Measurements from ENCODE around the gene ZIM2. TPM values are rescaled to one million over a fixed set of nuclear protein-coding genes. Genes with fewer than 3 reads are reported as not detected.

The ZIM2 gene
- total and polyA plus RNA-seq, 9 of the 15 experiments (the other 6 are each of a cell fraction or from before 2014, with no cell fraction given), result not detected

- H4K20me1 ChIP-seq (replicated peaks; ENCODE audit: control insufficient read depth, insufficient read depth, low read length), result no peaks in the 10 kb centered on the region
- no peak for DNase-seq (ENCODE audit: extremely low read depth in 1 of 4, low spot score in 3 of 4)
- 0% methylated on average over 5 of the region's 5 CpGs for WGBS (ENCODE audit: insufficient coverage, low coverage, missing lambda C conversion rate)
- no peak overlapping the region for H2AFZ ChIP-seq (ENCODE audit: low read depth, low read length)
- ChIA-PET CTCF (ENCODE audit: low intra/inter-chr PET ratio) (no interaction called here), POLR2A (no interaction called here)
- in situ Hi-C loops (cut with MboI) (no loop called here), intact Hi-C loops (cut with micrococcal nuclease) (no loop called here)
- no peak for TF ChIP-seq CAMTA2 (CRISPR knock-in tag; conservative IDR thresholded peaks at IDR 0.05)
- TF ChIP-seq ZNF324 (CRISPR knock-in tag; IDR thresholded peaks at IDR 0.05), result no peak
- no peak for TF ChIP-seq ZBTB17 (CRISPR knock-in tag; IDR thresholded peaks at IDR 0.05)
- no peak for TF ChIP-seq CEBPB (tag; IDR thresholded peaks at IDR 0.05)
- no peak for TF ChIP-seq ATF4 (CRISPR knock-in tag; IDR thresholded peaks at IDR 0.05)
- TF ChIP-seq NR3C1 (CRISPR knock-in tag; IDR thresholded peaks at IDR 0.05), result no peak
- TF ChIP-seq HOXB6 (CRISPR knock-in tag; IDR thresholded peaks at IDR 0.05; ENCODE audit: borderline replicate concordance), result no peak
- TF ChIP-seq PYGO2 (tag; IDR thresholded peaks at IDR 0.05), result no peak
- no peak for TF ChIP-seq MAX (CRISPR knock-in tag; IDR thresholded peaks at IDR 0.05)
- no peak for TF ChIP-seq ZNF507 (tag; conservative IDR thresholded peaks at IDR 0.05)
- TF ChIP-seq ZBTB2 (IDR thresholded peaks at IDR 0.05), result no peak
- no peak for TF ChIP-seq ZNF133 (CRISPR knock-in tag; IDR thresholded peaks at IDR 0.05)
- no peak for TF ChIP-seq FOXM1 (IDR thresholded peaks at IDR 0.05; ENCODE audit: low read depth)
- TF ChIP-seq FOXM1 (CRISPR knock-in tag; IDR thresholded peaks at IDR 0.05; ENCODE audit: low read depth), result no peak
- no TSS peak for BruUV-seq (replicated peaks)
- H3K4me1 ChIP-seq (replicated peaks in 1 of 2; ENCODE audit: control insufficient read depth in 2 of 2, insufficient read depth in 2 of 2, low read length in 2 of 2), result no peaks in the 10 kb centered on the region
- H3K27me3 ChIP-seq (ENCODE audit: control insufficient read depth in 2 of 2, insufficient read depth in 2 of 2, low read length in 2 of 2), result no peaks in the 10 kb centered on the region
- H3K9me3 ChIP-seq (replicated peaks; ENCODE audit: control insufficient read depth, insufficient read depth, low read depth, low read length), result no peaks in the 10 kb centered on the region; the same call in 1 of the 2 replicates
- no peak for ATAC-seq
- no peaks in the 10 kb centered on the region for H3K36me3 ChIP-seq (ENCODE audit: control insufficient read depth, insufficient read depth, low read length)
- no peaks in the 10 kb centered on the region for H3K9me1 ChIP-seq (ENCODE audit: control insufficient read depth, insufficient read depth, low read length)
- no peak overlapping the region for H3K27ac ChIP-seq (ENCODE audit: extremely low read depth, low read depth, low read length)
- H3K79me2 ChIP-seq (ENCODE audit: control insufficient read depth, insufficient read depth, low read length), result no peaks in the 10 kb centered on the region
- H3K9ac ChIP-seq (ENCODE audit: insufficient read depth in 1 of 2, low read depth in 2 of 2, low read length in 2 of 2), result no peak overlapping the region
- no peak overlapping the region for H3K4me2 ChIP-seq (ENCODE audit: insufficient read depth, low read length)
- FAIRE-seq, result no peak
- H3K4me3 ChIP-seq, result no peak overlapping the region
Observed at GRCh38 chr19:56884441-56884840, 43.9 kb upstream of the ZIM2 start.
